OCI-LY7 (cell line): ENCODE measurements around the gene AKR7A2.

Experiments used
- CTCF ChIP-seq: fragments of 200-600 bp; sonication (generic); conservative IDR thresholded peaks from 2 replicates; pipeline ENCODE4 v1.5.1; 2014; ENCODE audit warnings: mild to moderate bottlenecking, antibody characterized with exemption, low read length, moderate library complexity, mixed read lengths
- EZH2phosphoT487 ChIP-seq: fragments of 200-600 bp; sonication (generic); IDR thresholded peaks from 2 replicates; pipeline ENCODE4 v1.6.1; 2018; ENCODE audit warnings: low read depth, borderline replicate concordance, mild to moderate bottlenecking, mixed run types, antibody characterized with exemption, low read length, moderate library complexity, mixed read lengths

GRCh38 chr1:19300211-19300610 lies 11.7 kb downstream of the AKR7A2 start:
- no peak for TF ChIP-seq EZH2phosphoT487
- TF ChIP-seq CTCF: no peak
